SKM-1 treated with dmso at 0.1 percent for 144 hours (cell line): ENCODE measurements around the gene FARP1.
"Not testable (repeated sequence)": the region's sequence is repeated elsewhere in the genome, so short reads cannot be mapped to it uniquely, and the experiment has no call there.

ENCODE experiments used
- DNase-seq: peaks from one replicate; lab custom pipeline; 2025; ENCODE audit not compliant: unreplicated experiment; lab: John Stamatoyannopoulos, UW

Gene FARP1

GRCh38 chr13:98352226-98352625 lies 209.3 kb downstream of the FARP1 start:
- no peak for DNase-seq

DNA sequence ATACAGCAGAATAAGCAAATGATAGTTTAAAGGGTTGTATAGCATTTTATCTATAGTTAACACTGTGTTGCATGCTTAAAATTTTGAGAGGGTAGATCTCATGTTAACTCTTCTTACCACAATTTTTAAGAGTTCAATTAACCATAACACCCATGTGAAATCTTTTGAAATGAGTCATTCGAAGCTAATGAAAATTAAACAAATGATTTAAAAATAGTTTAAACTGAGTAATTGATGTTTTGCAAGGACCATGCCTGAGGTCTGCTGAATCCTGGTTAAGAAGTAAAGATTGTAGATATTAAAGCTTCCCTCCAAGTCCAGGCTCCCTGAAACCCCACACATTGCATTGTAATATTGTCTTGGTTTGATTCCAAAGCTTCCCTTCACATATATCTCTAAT lies 210.9 kb downstream of the FARP1 start:
- DNase-seq, result no peak

- DNase-seq, result no peak
These were observed 216.0 kb downstream of the FARP1 start for GRCh38 chr13:98358937-98359336.

- DNase-seq, result no peak
These were observed 217.7 kb downstream of the FARP1 start for GRCh38 chr13:98360545-98360944.

GRCh38 chr13:98363326-98363725 lies 220.4 kb downstream of the FARP1 start:
- no peak for DNase-seq

DNA sequence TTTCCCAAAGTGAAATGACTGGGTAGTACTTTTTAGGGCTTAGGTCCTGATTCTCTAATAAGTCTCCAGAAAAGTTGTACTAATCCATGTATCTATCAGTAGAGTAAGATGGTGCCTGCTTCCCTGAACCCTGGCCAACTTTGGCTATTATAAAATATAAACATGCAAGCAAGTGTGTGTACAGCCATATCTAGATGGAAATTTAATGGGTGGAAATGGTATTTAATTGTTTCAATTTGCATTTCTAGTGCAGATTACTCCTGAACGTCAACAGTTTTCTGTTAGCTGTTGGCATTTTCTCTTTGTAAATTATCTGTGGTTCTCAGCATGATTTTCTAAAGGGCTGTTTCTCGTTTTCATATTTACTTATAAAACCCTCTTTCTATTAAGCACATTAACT lies 221.3 kb downstream of the FARP1 start:
- no peak for DNase-seq

GRCh38 chr13:98364647-98365046 lies 221.8 kb downstream of the FARP1 start:
- DNase-seq, result no peak

GRCh38 chr13:98365302-98365701 lies 222.4 kb downstream of the FARP1 start:
- no peak for DNase-seq

GRCh38 chr13:98366010-98366409 lies 223.1 kb downstream of the FARP1 start:
- no peak for DNase-seq

DNA sequence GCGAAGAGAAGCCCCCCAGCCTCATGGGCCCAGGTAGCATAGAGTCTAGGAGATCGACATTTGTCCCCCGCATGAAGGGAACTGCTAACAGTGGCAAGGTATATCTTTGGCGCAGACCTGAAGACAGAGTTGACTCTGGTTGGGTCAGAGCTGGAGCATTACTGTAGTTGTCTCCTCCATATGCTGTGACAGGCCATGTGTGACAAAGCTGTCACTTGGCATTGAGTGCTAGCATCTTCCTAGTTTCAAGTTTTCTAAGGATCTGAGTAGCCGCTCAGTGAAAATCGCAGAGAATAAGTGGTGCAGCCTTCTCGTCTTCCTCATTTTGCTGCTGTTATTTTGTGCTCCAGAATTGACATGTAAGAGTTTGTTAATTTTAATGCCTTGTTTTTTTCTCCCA lies 223.5 kb downstream of the FARP1 start:
- DNase-seq, result no peak

DNA sequence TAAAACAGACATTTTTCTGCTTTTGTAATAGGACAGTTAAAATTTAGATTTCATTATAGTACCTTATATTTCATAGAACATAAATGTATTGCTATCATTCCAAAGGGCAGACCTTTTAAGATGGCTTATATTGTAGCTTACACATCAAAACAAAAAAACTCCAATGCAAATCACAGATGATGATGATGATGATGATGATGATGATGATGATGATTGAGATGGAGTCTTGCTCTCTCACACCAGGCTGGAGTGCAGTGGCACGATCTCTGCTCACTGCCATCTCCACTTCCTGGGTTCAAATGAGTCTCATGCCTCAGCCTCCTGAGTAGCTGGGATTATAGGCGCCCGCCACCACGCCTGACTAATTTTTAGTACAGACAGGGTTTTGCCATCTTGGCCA lies 224.1 kb downstream of the FARP1 start:
- no peak for DNase-seq

DNA sequence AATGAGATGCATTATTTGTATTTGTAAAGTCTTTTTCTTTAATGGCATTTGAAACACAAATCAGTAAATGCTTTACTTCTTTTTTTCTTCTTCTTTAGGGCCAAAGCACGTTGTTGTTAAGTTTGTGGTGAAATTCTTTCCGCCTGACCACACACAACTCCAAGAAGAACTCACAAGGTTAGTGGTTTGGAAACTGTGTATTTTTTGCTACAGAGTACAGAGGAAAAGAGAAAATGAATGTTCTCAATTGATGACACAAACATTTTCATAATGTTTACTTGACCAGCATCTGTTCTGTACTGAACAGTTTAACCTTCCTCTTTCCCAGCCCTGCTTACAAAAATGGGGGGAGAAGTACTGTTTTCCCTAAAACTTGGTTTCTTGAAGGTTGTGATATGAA lies 225.1 kb downstream of the FARP1 start:
- no peak for DNase-seq

- DNase-seq, result not testable (repeated sequence)
These were observed 226.6 kb downstream of the FARP1 start for GRCh38 chr13:98369520-98369919.

GRCh38 chr13:98370261-98370660 lies 227.4 kb downstream of the FARP1 start:
- DNase-seq, result no peak

GRCh38 chr13:98370806-98371515 lies 228.1 kb downstream of the FARP1 start:
- DNase-seq, result no peak

DNA sequence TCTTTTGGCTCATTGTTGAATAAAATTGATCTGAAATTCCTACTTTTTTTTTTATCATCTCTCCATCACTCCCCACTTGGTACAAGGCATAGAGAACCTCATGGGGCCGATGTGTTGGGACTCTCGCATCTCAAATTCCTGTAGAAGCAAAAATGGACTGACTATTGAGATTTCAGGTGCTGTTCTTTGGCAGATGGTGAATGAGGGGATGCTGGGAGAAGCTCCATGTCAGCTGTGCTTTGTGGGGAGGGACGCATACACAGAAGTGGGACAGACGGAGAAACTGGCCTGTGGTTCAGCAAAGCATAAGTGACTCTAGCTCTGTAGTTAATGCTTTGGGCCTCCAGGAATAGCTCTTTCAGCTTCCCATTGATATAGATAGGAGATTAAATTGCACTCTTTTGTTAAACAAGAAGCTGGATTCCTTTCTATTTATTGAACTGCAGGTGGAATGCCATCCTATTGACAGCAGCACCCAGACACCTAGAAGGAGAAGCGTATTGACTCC lies 228.7 kb downstream of the FARP1 start:
- DNase-seq, result no peak

- DNase-seq, result no peak
These were observed 230.0 kb downstream of the FARP1 start for GRCh38 chr13:98372876-98373275.

- no peak for DNase-seq
These were observed 231.9 kb downstream of the FARP1 start for GRCh38 chr13:98374750-98375149.

DNA sequence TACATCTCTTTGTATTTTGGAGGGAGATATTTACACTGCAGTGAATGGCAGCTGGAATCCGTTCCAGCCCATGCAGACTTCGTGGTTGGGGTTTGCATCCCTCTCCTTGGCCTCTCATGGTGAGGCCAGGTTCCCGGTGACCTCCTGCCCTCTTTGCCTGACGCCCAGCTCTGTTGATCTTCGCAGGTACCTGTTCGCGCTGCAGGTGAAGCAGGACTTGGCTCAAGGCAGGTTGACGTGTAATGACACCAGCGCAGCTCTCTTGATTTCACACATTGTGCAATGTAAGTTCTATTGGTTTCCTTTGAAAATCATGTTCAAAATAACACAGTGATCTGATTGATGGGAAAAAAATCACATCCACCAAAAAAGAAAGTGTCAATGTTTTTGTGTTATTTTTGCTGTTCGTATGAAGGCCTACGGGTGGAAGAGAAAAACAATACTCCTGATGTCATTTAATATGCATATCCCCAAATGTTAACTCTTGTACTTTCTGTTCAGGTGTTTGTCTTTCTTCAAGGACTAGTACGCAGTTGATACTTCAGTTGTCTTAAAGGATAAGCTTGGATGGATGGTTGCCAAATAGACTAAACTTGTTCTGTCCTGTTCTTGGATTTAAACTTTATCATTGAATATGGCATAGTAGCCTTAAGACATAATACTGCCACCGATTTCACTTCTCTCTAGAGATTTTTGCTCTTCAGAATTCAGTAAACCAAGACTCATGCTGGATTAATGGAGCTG lies 234.9 kb downstream of the FARP1 start:
- no peak for DNase-seq

GRCh38 chr13:98384739-98385138 lies 241.8 kb downstream of the FARP1 start:
- DNase-seq, result no peak

DNA sequence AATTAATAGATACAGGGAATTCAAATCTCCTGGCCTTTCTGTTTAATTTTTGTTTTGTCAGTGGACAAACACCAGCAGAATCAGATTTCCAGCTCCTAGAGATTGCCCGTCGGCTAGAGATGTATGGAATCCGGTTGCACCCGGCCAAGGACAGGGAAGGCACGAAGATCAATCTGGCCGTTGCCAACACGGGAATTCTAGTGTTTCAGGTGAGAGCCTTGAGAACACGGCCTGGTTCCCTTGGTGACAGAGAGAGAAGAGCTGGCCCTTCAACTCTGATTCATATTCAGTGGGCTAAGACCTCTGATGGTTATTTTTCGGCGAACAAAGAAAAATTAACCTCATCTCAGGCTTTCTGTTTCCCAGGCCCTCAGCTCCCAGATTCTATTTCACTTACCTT lies 242.7 kb downstream of the FARP1 start:
- no peak for DNase-seq

GRCh38 chr13:98386637-98387036 lies 243.7 kb downstream of the FARP1 start:
- DNase-seq, result no peak
